ENCODE data around the gene RFX6.

The RFX6 gene

DNA sequence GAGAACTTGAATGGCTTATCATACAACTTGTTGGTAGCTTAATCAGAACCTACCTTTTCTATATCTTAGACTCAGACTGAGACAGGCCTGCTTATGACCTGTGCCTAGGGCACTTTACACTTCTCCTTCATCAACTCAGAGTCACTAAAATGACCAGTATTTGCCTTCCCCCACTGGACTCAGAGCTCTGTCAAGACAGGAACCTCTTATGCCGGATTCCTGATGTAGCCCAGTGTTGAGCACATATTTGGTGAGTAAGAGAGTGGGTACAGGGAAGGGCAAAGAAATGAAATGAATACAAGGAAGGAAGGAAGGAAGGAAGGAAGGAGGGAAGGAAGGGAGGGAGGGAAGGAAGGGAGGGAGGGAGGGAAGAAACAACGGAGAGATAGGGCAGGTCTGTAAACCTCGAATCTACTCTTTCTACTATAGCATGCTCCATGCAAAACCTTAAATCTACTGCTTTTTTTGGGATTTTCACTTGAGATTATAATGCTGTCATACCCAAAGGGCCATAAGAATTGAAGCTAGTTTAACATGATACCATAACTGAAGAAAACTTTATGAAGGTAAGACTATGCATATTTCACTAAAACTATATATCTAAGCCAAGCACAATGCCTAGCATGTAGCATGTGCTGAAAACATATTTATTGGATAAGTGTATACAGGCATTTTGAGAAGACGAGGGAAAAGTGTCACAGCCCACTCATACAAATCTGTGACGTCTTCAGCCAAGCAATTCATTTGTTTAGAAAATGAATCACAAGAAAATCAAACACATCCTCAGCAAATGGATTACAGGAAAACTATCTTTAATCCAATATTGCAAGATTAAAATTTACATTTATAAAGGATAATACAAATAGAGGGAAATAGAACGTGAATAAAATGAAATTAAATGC lies 89.9 kb downstream of the RFX6 start:
- Histone ChIP-seq H3K4ac (ENCODE audit: low read length) (no peak overlapping the region), H3K4me2 (ENCODE audit: insufficient read depth, low read length, poor library complexity, severe bottlenecking) (no peak overlapping the region), H3K23ac (ENCODE audit: low read depth, low read length, poor library complexity) (no peak overlapping the region), H3K9me3 (replicated peaks in 1 of 2; ENCODE audit: control insufficient read depth in 2 of 2, insufficient read depth in 1 of 2, low read depth in 1 of 2, low read length in 2 of 2) (no peaks in the 10 kb centered on the region), H2AK5ac (ENCODE audit: low read depth, low read length) (no peak overlapping the region), H3K27ac (replicated peaks; ENCODE audit: low read length) (no peak overlapping the region), H2BK15ac (ENCODE audit: low read length) (no peak overlapping the region), H3K27me3 (ENCODE audit: control insufficient read depth in 3 of 3, insufficient read depth in 3 of 3, low read depth in 1 of 3, low read length in 3 of 3) (no peaks in the 10 kb centered on the region), H3K4me1 (ENCODE audit: control insufficient read depth in 2 of 2, insufficient read depth in 1 of 2, low read depth in 1 of 2, low read length in 2 of 2) (no peaks in the 10 kb centered on the region), H2BK12ac (ENCODE audit: low read length) (no peak overlapping the region), H3K9ac (ENCODE audit: low read depth, low read length, poor library complexity) (no peak overlapping the region), H3K18ac (ENCODE audit: low read length) (no peak overlapping the region), H3K79me1 (ENCODE audit: low read depth, low read length) (no peaks in the 10 kb centered on the region), H4K91ac (ENCODE audit: low read depth, low read length, poor library complexity) (no peak overlapping the region), H4K8ac (ENCODE audit: low read depth, low read length) (no peak overlapping the region), H2AFZ (ENCODE audit: low read length) (no peak overlapping the region), H3K4me3 (ENCODE audit: low read length in 2 of 2) (no peak overlapping the region), H3K36me3 (replicated peaks in 1 of 2; ENCODE audit: control insufficient read depth in 2 of 2, insufficient read depth in 2 of 2, low read length in 2 of 2) (no peaks in the 10 kb centered on the region), H2BK5ac (ENCODE audit: low read length) (no peak overlapping the region), H3K14ac (ENCODE audit: low read length) (no peak overlapping the region), H2BK120ac (ENCODE audit: low read depth, low read length) (no peak overlapping the region)
- no peak for DNase-seq (ENCODE audit: low spot score)
- WGBS, 2 donors (ENCODE audit: extremely low coverage in 2 of 2, insufficient read length in 2 of 2, insufficient replicate concordance in 1 of 2): no CpG with 5 or more reads among the region's 6 CpGs

DNA sequence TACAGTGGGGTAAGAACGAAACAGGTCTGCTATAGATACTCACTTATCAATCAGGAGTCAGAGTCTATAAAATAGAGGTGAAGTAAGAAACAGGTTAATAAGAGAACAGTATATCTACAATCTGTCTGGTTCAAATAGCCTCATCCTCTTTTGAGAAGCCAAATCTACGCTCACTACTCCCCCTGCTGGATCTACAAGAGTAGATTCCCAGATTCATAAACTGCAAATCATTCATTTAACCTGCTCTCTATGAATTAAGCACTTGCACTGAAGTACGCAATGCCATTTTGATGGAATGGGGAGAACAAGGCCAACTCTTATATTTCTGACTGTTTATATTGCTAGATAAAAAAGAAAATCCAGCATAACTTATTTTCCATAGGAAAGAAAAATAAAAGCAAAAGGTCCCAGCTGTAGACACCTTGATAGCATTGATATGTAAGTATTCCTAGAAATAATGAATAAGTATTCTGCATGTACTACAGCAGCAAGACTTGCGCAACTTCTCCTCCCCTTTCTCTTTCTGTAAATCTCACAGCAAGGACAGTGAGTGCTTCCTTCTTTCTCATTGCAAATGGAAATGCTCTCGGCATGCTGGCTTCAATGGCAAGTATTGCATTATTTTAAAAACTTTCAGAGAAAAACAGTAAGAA lies 92.3 kb downstream of the RFX6 start:
- no peak overlapping the region for H3K14ac ChIP-seq (ENCODE audit: low read length)
- no peak overlapping the region for H2BK5ac ChIP-seq (ENCODE audit: low read length)
- no peak overlapping the region for H2AFZ ChIP-seq (ENCODE audit: low read length)
- no peak overlapping the region for H3K9ac ChIP-seq (ENCODE audit: low read depth, low read length, poor library complexity)
- H3K4me1 ChIP-seq (ENCODE audit: control insufficient read depth in 2 of 2, insufficient read depth in 1 of 2, low read depth in 1 of 2, low read length in 2 of 2): peaks cover 0 to 2% of the 10 kb centered on the region in 2 donors
- no peak overlapping the region for H2BK15ac ChIP-seq (ENCODE audit: low read length)
- H3K4me3 ChIP-seq (ENCODE audit: low read length in 2 of 2): no peak overlapping the region
- H3K27me3 ChIP-seq (ENCODE audit: control insufficient read depth in 3 of 3, insufficient read depth in 3 of 3, low read depth in 1 of 3, low read length in 3 of 3): no peaks in the 10 kb centered on the region
- H3K36me3 ChIP-seq (replicated peaks in 1 of 2; ENCODE audit: control insufficient read depth in 2 of 2, insufficient read depth in 2 of 2, low read length in 2 of 2): no peaks in the 10 kb centered on the region
- H2BK120ac ChIP-seq (ENCODE audit: low read depth, low read length): no peak overlapping the region
- no peak overlapping the region for H4K91ac ChIP-seq (ENCODE audit: low read depth, low read length, poor library complexity)
- H3K4me2 ChIP-seq (ENCODE audit: insufficient read depth, low read length, poor library complexity, severe bottlenecking): no peak overlapping the region
- no peak overlapping the region for H3K23ac ChIP-seq (ENCODE audit: low read depth, low read length, poor library complexity)
- no peak overlapping the region for H2AK5ac ChIP-seq (ENCODE audit: low read depth, low read length)
- H3K4ac ChIP-seq (ENCODE audit: low read length): no peak overlapping the region
- no peak overlapping the region for H4K8ac ChIP-seq (ENCODE audit: low read depth, low read length)
- no peaks in the 10 kb centered on the region for H3K9me3 ChIP-seq (replicated peaks in 1 of 2; ENCODE audit: control insufficient read depth in 2 of 2, insufficient read depth in 1 of 2, low read depth in 1 of 2, low read length in 2 of 2)
- DNase-seq (ENCODE audit: low spot score): peak; percentile 45
- H3K79me1 ChIP-seq (ENCODE audit: low read depth, low read length): no peaks in the 10 kb centered on the region
- no peak overlapping the region for H3K18ac ChIP-seq (ENCODE audit: low read length)
- WGBS, 2 donors (ENCODE audit: extremely low coverage in 2 of 2, insufficient read length in 2 of 2, insufficient replicate concordance in 1 of 2): no CpG with 5 or more reads among the region's 5 CpGs
- H3K27ac ChIP-seq (replicated peaks; ENCODE audit: low read length): no peak overlapping the region
- H2BK12ac ChIP-seq (ENCODE audit: low read length): no peak overlapping the region

DNA sequence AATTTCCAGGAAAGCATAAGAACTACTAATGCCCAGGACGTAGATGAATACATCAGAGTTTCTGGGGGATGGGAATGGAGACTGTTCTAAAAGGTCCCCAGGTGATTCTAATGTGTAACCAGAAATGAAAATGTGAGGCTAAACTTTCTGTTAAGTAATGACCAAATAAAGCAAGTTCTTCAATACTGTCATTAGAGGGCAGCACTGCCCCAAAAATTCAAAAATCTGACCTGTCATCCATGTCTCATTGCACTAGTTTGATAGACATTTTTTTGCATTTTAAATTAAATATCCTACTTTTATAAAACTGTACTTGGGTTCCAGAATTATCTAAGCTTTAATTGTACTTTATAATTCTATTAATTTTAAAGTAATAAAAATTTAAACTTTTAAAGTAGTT lies 94.9 kb downstream of the RFX6 start:
- H3K18ac ChIP-seq (ENCODE audit: low read length): no peak overlapping the region
- no peak overlapping the region for H3K9ac ChIP-seq (ENCODE audit: low read depth, low read length, poor library complexity)
- no peak overlapping the region for H2BK15ac ChIP-seq (ENCODE audit: low read length)
- no peak overlapping the region for H2BK120ac ChIP-seq (ENCODE audit: low read depth, low read length)
- no peak overlapping the region for H2BK12ac ChIP-seq (ENCODE audit: low read length)
- no peak overlapping the region for H3K4me3 ChIP-seq (ENCODE audit: low read length in 2 of 2)
- no peak overlapping the region for H3K14ac ChIP-seq (ENCODE audit: low read length)
- H3K9me3 ChIP-seq (replicated peaks in 1 of 2; ENCODE audit: control insufficient read depth in 2 of 2, insufficient read depth in 1 of 2, low read depth in 1 of 2, low read length in 2 of 2): no peaks in the 10 kb centered on the region
- no peak overlapping the region for H3K23ac ChIP-seq (ENCODE audit: low read depth, low read length, poor library complexity)
- DNase-seq (ENCODE audit: low spot score): peak; percentile 42
- WGBS, 2 donors (ENCODE audit: extremely low coverage in 2 of 2, insufficient read length in 2 of 2, insufficient replicate concordance in 1 of 2): no CpG with 5 or more reads among the region's 1 CpG
- no peak overlapping the region for H2AK5ac ChIP-seq (ENCODE audit: low read depth, low read length)
- peaks cover 0 to 2% of the 10 kb centered on the region in 2 donors for H3K4me1 ChIP-seq (ENCODE audit: control insufficient read depth in 2 of 2, insufficient read depth in 1 of 2, low read depth in 1 of 2, low read length in 2 of 2)
- H3K79me1 ChIP-seq (ENCODE audit: low read depth, low read length): no peaks in the 10 kb centered on the region
- no peak overlapping the region for H3K4me2 ChIP-seq (ENCODE audit: insufficient read depth, low read length, poor library complexity, severe bottlenecking)
- H3K27me3 ChIP-seq (ENCODE audit: control insufficient read depth in 3 of 3, insufficient read depth in 3 of 3, low read depth in 1 of 3, low read length in 3 of 3): no peaks in the 10 kb centered on the region
- H2BK5ac ChIP-seq (ENCODE audit: low read length): no peak overlapping the region
- no peak overlapping the region for H2AFZ ChIP-seq (ENCODE audit: low read length)
- H4K8ac ChIP-seq (ENCODE audit: low read depth, low read length): no peak overlapping the region
- H3K4ac ChIP-seq (ENCODE audit: low read length): no peak overlapping the region
- H3K27ac ChIP-seq (replicated peaks; ENCODE audit: low read length): no peak overlapping the region
- no peak overlapping the region for H4K91ac ChIP-seq (ENCODE audit: low read depth, low read length, poor library complexity)
- H3K36me3 ChIP-seq (replicated peaks in 1 of 2; ENCODE audit: control insufficient read depth in 2 of 2, insufficient read depth in 2 of 2, low read length in 2 of 2): no peaks in the 10 kb centered on the region

DNA sequence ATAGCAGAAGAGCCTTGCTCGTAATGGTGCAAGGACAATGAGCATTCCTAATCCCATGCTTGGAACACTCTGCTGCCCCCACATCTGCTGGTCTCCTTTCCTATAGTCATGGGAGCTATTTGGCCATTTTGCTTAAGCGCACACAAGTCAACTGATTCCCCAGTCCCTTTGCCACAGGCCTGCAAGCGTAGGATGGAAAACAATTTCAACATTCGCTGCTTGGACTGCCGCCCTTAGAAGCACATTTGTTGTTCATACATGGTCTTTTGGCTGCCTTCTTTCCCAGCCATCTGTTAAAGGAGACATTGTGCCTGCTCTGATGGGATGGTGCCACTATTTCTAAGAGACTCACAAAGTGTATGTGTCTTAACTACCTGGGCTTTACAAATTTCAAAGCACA lies 96.9 kb downstream of the RFX6 start:
- Histone ChIP-seq H3K4me3 (ENCODE audit: low read length in 2 of 2) (no peak overlapping the region), H4K8ac (ENCODE audit: low read depth, low read length) (no peak overlapping the region), H3K27ac (replicated peaks; ENCODE audit: low read length) (no peak overlapping the region), H2AK5ac (ENCODE audit: low read depth, low read length) (no peak overlapping the region), H3K36me3 (replicated peaks in 1 of 2; ENCODE audit: control insufficient read depth in 2 of 2, insufficient read depth in 2 of 2, low read length in 2 of 2) (no peaks in the 10 kb centered on the region), H2AFZ (ENCODE audit: low read length) (no peak overlapping the region), H3K23ac (ENCODE audit: low read depth, low read length, poor library complexity) (no peak overlapping the region), H3K9ac (ENCODE audit: low read depth, low read length, poor library complexity) (no peak overlapping the region), H3K4me1 (ENCODE audit: control insufficient read depth in 2 of 2, insufficient read depth in 1 of 2, low read depth in 1 of 2, low read length in 2 of 2) (peaks cover 0 to 2% of the 10 kb centered on the region in 2 donors), H3K18ac (ENCODE audit: low read length) (no peak overlapping the region), H2BK120ac (ENCODE audit: low read depth, low read length) (no peak overlapping the region), H3K9me3 (replicated peaks in 1 of 2; ENCODE audit: control insufficient read depth in 2 of 2, insufficient read depth in 1 of 2, low read depth in 1 of 2, low read length in 2 of 2) (no peaks in the 10 kb centered on the region), H3K27me3 (ENCODE audit: control insufficient read depth in 3 of 3, insufficient read depth in 3 of 3, low read depth in 1 of 3, low read length in 3 of 3) (no peaks in the 10 kb centered on the region), H3K79me1 (ENCODE audit: low read depth, low read length) (no peaks in the 10 kb centered on the region), H3K14ac (ENCODE audit: low read length) (no peak overlapping the region), H4K91ac (ENCODE audit: low read depth, low read length, poor library complexity) (no peak overlapping the region), H3K4me2 (ENCODE audit: insufficient read depth, low read length, poor library complexity, severe bottlenecking) (no peak overlapping the region), H2BK15ac (ENCODE audit: low read length) (no peak overlapping the region), H2BK12ac (ENCODE audit: low read length) (no peak overlapping the region), H2BK5ac (ENCODE audit: low read length) (no peak overlapping the region), H3K4ac (ENCODE audit: low read length) (no peak overlapping the region)
- WGBS, 2 donors (ENCODE audit: extremely low coverage in 2 of 2, insufficient read length in 2 of 2, insufficient replicate concordance in 1 of 2): no CpG with 5 or more reads among the region's 5 CpGs
- no peak for DNase-seq (ENCODE audit: low spot score)
